Activated CD8-positive, alpha-beta T cell treated with anti-CD3 and anti-CD28 coated beads, Interleukin-2, amount 10 ng/mL, durations not matched to agents 7 days and 5 days (primary cell): ENCODE measurements around the gene TUBB4B. TPM values are rescaled to one million over a fixed set of nuclear protein-coding genes. Genes with fewer than 3 reads are reported as not detected.
"Not testable (repeated sequence)": the region's sequence is repeated elsewhere in the genome, so short reads cannot be mapped to it uniquely, and the experiment has no call there.

Experiments
- ATAC-seq: fragments of 150-1000 bp; cut with Tn5 transposase; one replicate; pipeline ENCODE4 v1.10.0; 2021; ENCODE audit warnings: moderate library complexity
- CTCF ChIA-PET: fragments of 350-600 bp; sonication (Branson Sonifier 250); formaldehyde crosslinking; loops from one replicate; lab custom pipeline; 2021; ENCODE audit warnings: antibody characterized with exemption; lab: Charles Lee
- POLR2A ChIA-PET: fragments of 350-600 bp; sonication (Branson Sonifier 250); formaldehyde crosslinking; loops from one replicate; lab custom pipeline; 2021; ENCODE audit warnings: antibody characterized with exemption; lab: Charles Lee
- DNase-seq: peaks from one replicate; pipeline ENCODE4 v3.0.0-alpha.2; 2020
- H3K27ac Mint-ChIP-seq: one replicate; pipeline ENCODE4 v1.8.0; 2021; ENCODE audit warnings: mild to moderate bottlenecking, mixed read lengths
- H3K27me3 Mint-ChIP-seq: one replicate; pipeline ENCODE4 v1.8.0; 2021; ENCODE audit warnings: low read depth, mixed read lengths
- H3K36me3 Mint-ChIP-seq: one replicate; pipeline ENCODE4 v1.8.0; 2021; ENCODE audit warnings: low read depth, mixed read lengths
- H3K4me1 Mint-ChIP-seq: one replicate; pipeline ENCODE4 v1.8.0; 2021; ENCODE audit warnings: low read depth, mixed read lengths
- H3K4me3 Mint-ChIP-seq: one replicate; pipeline ENCODE4 v1.8.0; 2021; ENCODE audit warnings: mild to moderate bottlenecking, mixed read lengths
- H3K9me3 Mint-ChIP-seq: one replicate; pipeline ENCODE4 v1.8.0; 2022; ENCODE audit warnings: mixed read lengths; ENCODE audit not compliant: insufficient read depth
- total RNA-seq, 2 experiments: library from RNA; stranded (reverse); gene quantifications; one replicate each; pipeline ENCODE4 v1.2.3, GENCODE V29; 2021

The TUBB4B gene
- total RNA-seq, 2 experiments from 2014 or later, result 417 to 432 TPM

GRCh38 chr9:137256856-137257255 lies 15.8 kb downstream of the TUBB4B start:
- POLR2A ChIA-PET, result interaction anchor here (1.0 to 5.5 kb wide), 3 partner anchors 12 to 20 kb away, joined by 3 to 87 read pairs (median 14); partner anchors contain the start of gene TUBB4B
- Mint-ChIP-seq H3K36me3 (peaks cover 23% of the 10 kb centered on the region), H3K27ac (no peak overlapping the region), H3K4me1 (peaks cover 20% of the 10 kb centered on the region), H3K27me3 (no peaks in the 10 kb centered on the region), H3K9me3 (no peaks in the 10 kb centered on the region), H3K4me3 (peak overlapping the region; percentile 91)
- CTCF ChIA-PET, result interaction anchor here (1.0 to 4.4 kb wide), 3 partner anchors 16 to 26 kb away, joined by 3 to 32 read pairs (median 5); partner anchors contain the start of gene TUBB4B
- ATAC-seq (no peak), DNase-seq (no peak)

- H3K4me3 Mint-ChIP-seq, H3K27me3 Mint-ChIP-seq, H3K27ac Mint-ChIP-seq, POLR2A ChIA-PET, ATAC-seq, H3K4me1 Mint-ChIP-seq, DNase-seq, H3K9me3 Mint-ChIP-seq: not testable (repeated sequence)
- CTCF ChIA-PET, result interaction anchor here (1.8 kb wide), 1 partner anchor 15 kb away, joined by 6 read pairs; the partner anchor contains the start of gene TOR4A
- H3K36me3 Mint-ChIP-seq, result peaks cover 22% of the 10 kb centered on the region
Measured at GRCh38 chr9:137262173-137262908, 21.3 kb downstream of the TUBB4B start.

- ChIA-PET CTCF (no interaction called here), POLR2A (no interaction called here)
- no peaks in the 10 kb centered on the region for H3K9me3 Mint-ChIP-seq
- H3K27ac Mint-ChIP-seq, result no peak overlapping the region
- H3K27me3 Mint-ChIP-seq, result no peaks in the 10 kb centered on the region
- H3K4me1 Mint-ChIP-seq, result peaks cover 3% of the 10 kb centered on the region
- no peak for ATAC-seq
- no peak overlapping the region for H3K4me3 Mint-ChIP-seq
- no peak for DNase-seq
- H3K36me3 Mint-ChIP-seq, result peaks cover 28% of the 10 kb centered on the region
Measured at GRCh38 chr9:137262909-137263285, 21.8 kb downstream of the TUBB4B start.

GRCh38 chr9:137263506-137263905 lies 22.4 kb downstream of the TUBB4B start:
- Mint-ChIP-seq H3K27ac (no peak overlapping the region), H3K4me1 (peaks cover 3% of the 10 kb centered on the region), H3K36me3 (peaks cover 31% of the 10 kb centered on the region), H3K9me3 (no peaks in the 10 kb centered on the region), H3K27me3 (no peaks in the 10 kb centered on the region), H3K4me3 (no peak overlapping the region)
- ChIA-PET POLR2A (interaction anchor here (0.7 kb wide), 1 partner anchor 549 kb away, joined by 3 read pairs; no protein-coding TSS in a partner anchor), CTCF (no interaction called here)
- DNase-seq, result no peak
- no peak for ATAC-seq

GRCh38 chr9:137264067-137264466 lies 23.0 kb downstream of the TUBB4B start:
- H3K27ac Mint-ChIP-seq, result no peak overlapping the region
- CTCF ChIA-PET, result no interaction called here
- H3K36me3 Mint-ChIP-seq, result peaks cover 31% of the 10 kb centered on the region
- no peak for DNase-seq
- H3K4me3 Mint-ChIP-seq, result no peak overlapping the region
- H3K27me3 Mint-ChIP-seq, result no peaks in the 10 kb centered on the region
- peaks cover 3% of the 10 kb centered on the region for H3K4me1 Mint-ChIP-seq
- no peak for ATAC-seq
- H3K9me3 Mint-ChIP-seq, result no peaks in the 10 kb centered on the region
- POLR2A ChIA-PET, result no interaction called here

- DNase-seq (no peak), ATAC-seq (no peak)
- ChIA-PET POLR2A (interaction anchor here (0.6 to 0.7 kb wide), 2 partner anchors 27 to 318 kb away, joined by 3 read pairs; no protein-coding TSS in a partner anchor), CTCF (no interaction called here)
- H3K27ac Mint-ChIP-seq, result no peak overlapping the region
- H3K36me3 Mint-ChIP-seq, result peaks cover 37% of the 10 kb centered on the region
- peaks cover 7% of the 10 kb centered on the region for H3K4me1 Mint-ChIP-seq
- H3K4me3 Mint-ChIP-seq, result no peak overlapping the region
- H3K27me3 Mint-ChIP-seq, result no peaks in the 10 kb centered on the region
- H3K9me3 Mint-ChIP-seq, result no peaks in the 10 kb centered on the region
Measured at GRCh38 chr9:137265496-137266161, 24.5 kb downstream of the TUBB4B start.

GRCh38 chr9:137266162-137266527 lies 25.1 kb downstream of the TUBB4B start:
- ChIA-PET POLR2A (interaction anchor here (0.6 kb wide), 1 partner anchor 27 kb away, joined by 3 read pairs; no protein-coding TSS in a partner anchor), CTCF (interaction anchor here (1.6 kb wide), 1 partner anchor 36 kb away, joined by 3 read pairs; the partner anchor contains the start of gene NRARP)
- no peak for ATAC-seq

GRCh38 chr9:137266585-137267453 lies 25.7 kb downstream of the TUBB4B start:
- peaks cover 17% of the 10 kb centered on the region for H3K4me1 Mint-ChIP-seq
- no peaks in the 10 kb centered on the region for H3K9me3 Mint-ChIP-seq
- H3K27me3 Mint-ChIP-seq, result no peaks in the 10 kb centered on the region
- H3K27ac Mint-ChIP-seq, result no peak overlapping the region
- no peak overlapping the region for H3K4me3 Mint-ChIP-seq
- POLR2A ChIA-PET, result interaction anchor here (0.7 kb wide), 1 partner anchor 26 kb away, joined by 3 read pairs; the partner anchor contains the start of gene TUBB4B
- CTCF ChIA-PET, result interaction anchor here (1.6 kb wide), 1 partner anchor 35 kb away, joined by 3 read pairs; the partner anchor contains the start of gene NRARP
- DNase-seq (no peak), ATAC-seq (no peak)
- peaks cover 39% of the 10 kb centered on the region for H3K36me3 Mint-ChIP-seq

More at GRCh38 chr9:137266162-137266527, 25.1 kb downstream of the TUBB4B start:
- DNase-seq, result no peak
- Mint-ChIP-seq H3K4me1 (peaks cover 10% of the 10 kb centered on the region), H3K27me3 (no peaks in the 10 kb centered on the region), H3K36me3 (peaks cover 40% of the 10 kb centered on the region), H3K4me3 (no peak overlapping the region), H3K9me3 (no peaks in the 10 kb centered on the region), H3K27ac (no peak overlapping the region)

- DNase-seq (no peak), ATAC-seq (no peak)
- no peak overlapping the region for H3K27ac Mint-ChIP-seq
- peaks cover 39% of the 10 kb centered on the region for H3K36me3 Mint-ChIP-seq
- no peak overlapping the region for H3K4me3 Mint-ChIP-seq
- H3K4me1 Mint-ChIP-seq, result peaks cover 19% of the 10 kb centered on the region
- ChIA-PET CTCF (interaction anchor here (1.6 kb wide), 1 partner anchor 34 kb away, joined by 3 read pairs; the partner anchor contains the start of gene NRARP), POLR2A (interaction anchor here (0.7 kb wide), 1 partner anchor 27 kb away, joined by 3 read pairs; the partner anchor contains the start of gene TUBB4B)
- H3K27me3 Mint-ChIP-seq, result no peaks in the 10 kb centered on the region
- H3K9me3 Mint-ChIP-seq, result no peaks in the 10 kb centered on the region
Measured at GRCh38 chr9:137267933-137268355, 26.9 kb downstream of the TUBB4B start.

GRCh38 chr9:137268538-137269201 lies 27.6 kb downstream of the TUBB4B start:
- Mint-ChIP-seq H3K4me3 (no peak overlapping the region), H3K9me3 (no peaks in the 10 kb centered on the region), H3K27ac (no peak overlapping the region), H3K27me3 (no peaks in the 10 kb centered on the region), H3K4me1 (peaks cover 19% of the 10 kb centered on the region), H3K36me3 (peaks cover 44% of the 10 kb centered on the region)
- ChIA-PET CTCF (no interaction called here), POLR2A (no interaction called here)
- no peak for ATAC-seq
- no peak for DNase-seq
